ENCODE measurements around the gene TRIOBP.
"Not testable (repeated sequence)": the region's sequence is repeated elsewhere in the genome, so short reads cannot be mapped to it uniquely, and the experiment has no call there.

The TRIOBP gene

GRCh38 chr22:37696657-37697537 lies at the start of gene TRIOBP:
Gene TRIOBP, plus strand, starts transcription at chr22:37697048. Its CDS starts 4,318 bp downstream, at chr22:37701366.
- DNase-seq, result peak; percentile 91

DNA sequence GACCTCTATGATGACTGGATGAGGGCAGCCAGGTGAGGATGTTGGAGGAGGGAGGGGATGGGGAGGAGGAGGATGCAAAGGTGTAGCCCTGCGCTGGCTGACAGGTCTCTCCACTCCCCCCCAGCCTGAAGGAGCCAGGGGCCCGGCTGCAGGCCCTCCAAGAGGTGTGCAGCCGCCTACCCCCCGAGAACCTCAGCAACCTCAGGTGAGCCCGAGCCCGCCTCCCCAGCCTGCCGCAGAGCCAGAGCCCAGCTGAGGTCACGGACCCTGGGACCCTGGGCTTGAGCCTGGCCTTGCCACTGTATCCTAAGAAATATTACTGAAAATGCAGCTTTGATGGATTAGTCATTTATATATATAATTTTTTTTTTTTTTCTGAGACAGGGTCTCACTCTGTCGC lies 49.5 kb upstream of the TRIOBP start:
- DNase-seq, result no peak

DNA sequence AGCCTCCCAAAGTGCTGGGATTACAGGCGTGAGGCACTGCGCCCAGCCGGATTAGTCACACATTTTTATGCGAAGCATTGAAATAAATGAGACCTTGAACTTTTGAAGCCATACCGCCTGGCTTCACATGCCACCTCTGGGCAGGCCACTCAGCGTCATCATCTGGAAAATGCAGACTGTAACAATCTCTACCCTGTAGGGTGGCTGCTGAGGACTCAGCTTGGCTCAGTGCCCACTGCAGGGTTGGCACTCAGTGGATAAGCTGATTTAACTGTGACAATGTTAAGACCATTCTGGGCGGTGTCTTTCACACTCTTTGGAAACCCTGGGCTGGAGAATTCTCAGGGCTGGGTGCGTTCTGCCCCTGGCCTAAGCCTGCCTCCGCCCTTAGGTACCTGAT lies 48.9 kb upstream of the TRIOBP start:
- no peak for DNase-seq

DNA sequence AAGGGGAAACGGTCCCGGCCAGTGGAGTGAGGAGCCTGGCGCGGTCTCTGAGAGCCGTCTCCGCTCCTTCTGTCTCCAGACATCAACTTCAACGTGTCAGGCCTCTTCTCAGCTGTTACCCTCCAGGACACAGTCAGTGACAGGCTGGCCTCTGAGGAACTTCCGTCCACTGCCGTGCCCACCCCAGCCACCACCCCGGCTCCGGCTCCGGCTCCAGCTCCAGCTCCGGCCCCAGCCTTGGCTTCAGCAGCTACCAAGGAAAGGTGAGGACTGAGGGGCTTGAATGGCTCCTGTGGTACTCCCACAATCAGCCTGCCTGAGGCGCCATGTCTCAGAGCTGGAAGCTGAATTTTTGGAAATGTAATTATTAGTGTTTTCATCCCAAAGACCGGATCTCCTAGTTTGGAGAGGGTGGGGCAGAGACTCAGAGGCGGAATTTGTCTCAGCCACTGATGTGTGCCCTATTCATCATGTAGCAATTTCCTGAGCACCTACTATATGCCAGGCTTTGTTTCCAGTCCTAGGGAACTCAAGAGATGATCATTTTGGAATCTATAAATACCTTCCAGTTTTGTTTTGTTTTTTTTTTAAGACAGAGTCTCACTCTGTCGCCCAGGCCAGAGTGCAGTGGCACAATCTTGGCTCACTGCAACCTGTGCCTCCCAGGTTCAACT lies 46.2 kb upstream of the TRIOBP start:
- no peak for DNase-seq

- no peak for DNase-seq
Observed at GRCh38 chr22:37654563-37655251, 42.1 kb upstream of the TRIOBP start.

DNA sequence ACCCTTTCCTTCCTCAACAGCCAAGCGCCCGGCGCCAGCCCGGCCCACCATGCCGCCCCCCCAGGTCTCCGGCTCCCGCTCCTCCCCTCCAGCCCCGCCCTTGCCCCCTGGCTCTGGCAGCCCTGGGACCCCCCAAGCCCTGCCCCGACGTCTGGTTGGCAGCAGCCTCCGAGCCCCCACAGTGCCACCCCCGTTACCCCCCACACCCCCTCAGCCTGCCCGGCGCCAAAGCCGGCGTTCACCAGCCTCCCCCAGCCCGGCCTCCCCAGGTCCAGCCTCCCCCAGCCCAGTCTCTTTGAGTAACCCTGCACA lies 41.6 kb upstream of the TRIOBP start:
- no peak for DNase-seq

GRCh38 chr22:37656583-37656982 lies 40.3 kb upstream of the TRIOBP start:
- not testable (repeated sequence) for DNase-seq

GRCh38 chr22:37657590-37658132 lies 39.2 kb upstream of the TRIOBP start:
- no peak for DNase-seq

- DNase-seq, result peak; percentile 99
Observed at GRCh38 chr22:37658133-37659065, 38.4 kb upstream of the TRIOBP start, which contains the start of gene PDXP. Gene PDXP, plus strand, starts transcription at chr22:37658723. Its CDS starts 60 bp downstream, at chr22:37658783.

- DNase-seq, result peak; percentile 40
Observed at GRCh38 chr22:37659066-37659896, 37.6 kb upstream of the TRIOBP start.

GRCh38 chr22:37659897-37660708 lies 36.7 kb upstream of the TRIOBP start:
- DNase-seq, result no peak

DNA sequence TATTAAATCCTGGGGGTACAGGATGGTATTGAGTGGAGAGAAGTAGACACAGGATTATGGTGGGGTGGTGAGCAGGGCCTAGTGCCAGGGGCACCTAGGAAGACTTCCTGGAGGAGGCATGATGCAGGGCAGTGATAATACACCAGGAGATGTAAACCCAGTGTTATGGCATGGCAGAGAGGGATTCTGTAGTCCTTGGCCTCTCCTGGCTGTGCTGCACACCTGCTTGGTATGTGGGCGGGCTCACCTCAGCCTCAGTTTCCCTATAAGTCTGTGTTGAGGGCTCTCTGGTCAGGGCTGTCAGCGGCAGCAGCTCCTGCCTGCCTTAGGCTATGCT lies 36.2 kb upstream of the TRIOBP start:
- no peak for DNase-seq

- peak; percentile 43 for DNase-seq
Observed at GRCh38 chr22:37661160-37661924, 35.5 kb upstream of the TRIOBP start.

DNA sequence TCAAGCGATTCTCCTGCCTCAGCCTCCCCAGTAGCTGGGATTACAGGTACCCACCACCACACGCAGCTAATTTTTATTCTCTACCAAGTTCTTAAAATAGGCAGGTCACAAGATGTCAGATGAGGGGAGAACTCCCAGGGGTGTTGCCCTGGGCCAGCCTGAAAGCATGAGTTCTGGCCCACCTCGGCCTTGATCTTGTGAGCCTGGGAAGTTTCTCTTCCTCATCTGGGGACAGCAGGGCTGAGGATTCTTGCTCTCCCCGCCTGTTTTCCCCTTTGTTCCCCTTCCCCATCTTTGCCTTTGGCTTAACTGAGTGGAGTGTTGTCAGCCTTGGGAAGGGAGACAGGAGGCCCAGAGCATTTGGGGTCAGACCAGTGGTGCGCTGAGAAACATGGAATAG lies 34.8 kb upstream of the TRIOBP start:
- no peak for DNase-seq

- no peak for DNase-seq
Observed at GRCh38 chr22:37663521-37664140, 33.2 kb upstream of the TRIOBP start.

DNA sequence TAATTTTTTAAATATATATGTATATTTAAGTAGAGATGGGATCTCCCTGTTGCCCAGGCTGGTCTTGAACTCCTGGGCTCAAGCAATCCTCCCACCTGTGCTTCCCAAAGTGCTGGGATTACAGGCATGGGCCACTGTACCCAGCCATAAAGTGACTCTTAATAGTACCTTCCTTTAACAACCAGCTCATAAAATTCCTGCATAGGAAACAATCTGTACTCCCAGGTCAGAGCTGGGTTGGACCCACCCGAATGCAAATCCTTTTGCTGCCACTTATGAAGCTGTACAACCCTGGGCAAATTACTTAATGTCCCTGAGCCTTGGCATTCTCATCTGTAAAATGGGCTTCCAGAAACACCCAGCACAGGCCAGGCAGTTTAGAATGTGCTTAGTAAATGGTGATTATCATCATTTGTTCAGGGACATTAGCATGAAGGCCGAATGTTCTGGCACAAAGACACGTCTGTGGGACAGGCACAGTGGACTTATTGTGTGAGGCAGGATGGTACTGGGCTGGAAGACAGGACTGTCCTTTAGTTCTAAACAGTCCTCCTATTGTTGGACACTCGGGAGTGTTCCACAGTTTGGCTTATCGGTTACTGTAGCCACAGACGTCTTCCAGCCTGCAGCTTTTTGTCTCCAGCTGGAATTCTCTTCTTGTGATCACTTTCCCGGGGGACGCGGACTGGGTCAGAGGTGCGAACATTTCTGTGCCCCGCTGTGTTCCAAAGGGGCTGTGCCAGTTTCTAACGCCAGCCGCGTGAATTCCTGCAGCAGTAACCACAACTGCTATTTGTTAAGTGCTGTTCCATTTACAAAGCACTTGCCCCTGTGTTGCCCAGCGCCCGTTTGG lies 32.4 kb upstream of the TRIOBP start:
- no peak for DNase-seq

- DNase-seq, result no peak
Observed at GRCh38 chr22:37665487-37665886, 31.4 kb upstream of the TRIOBP start.

- no peak for DNase-seq
Observed at GRCh38 chr22:37669586-37669985, 27.3 kb upstream of the TRIOBP start.
